Measurements from ENCODE around the gene PDZD4.

DNA sequence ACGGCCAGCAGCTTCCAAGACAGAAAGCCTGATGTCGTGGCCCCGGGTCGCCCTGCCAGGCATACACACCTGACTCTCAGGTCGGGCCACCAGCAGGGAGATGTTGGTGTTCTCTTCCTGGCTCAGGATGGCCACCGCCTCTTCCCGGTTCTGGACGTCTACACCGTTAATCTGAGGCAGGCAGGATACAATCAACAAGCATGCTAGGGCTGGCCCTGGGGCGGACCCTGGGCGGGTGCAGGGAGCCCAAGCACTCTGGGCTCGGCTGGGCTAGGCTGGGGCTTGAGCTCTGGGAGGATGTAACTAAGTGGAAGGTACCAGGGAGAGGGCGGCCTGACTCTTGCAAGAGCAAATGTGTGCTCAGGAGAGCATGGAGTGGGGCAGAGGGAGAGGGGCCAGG lies 24.9 kb downstream of the PDZD4 start:
- TF ChIP-seq, protein P1, sequence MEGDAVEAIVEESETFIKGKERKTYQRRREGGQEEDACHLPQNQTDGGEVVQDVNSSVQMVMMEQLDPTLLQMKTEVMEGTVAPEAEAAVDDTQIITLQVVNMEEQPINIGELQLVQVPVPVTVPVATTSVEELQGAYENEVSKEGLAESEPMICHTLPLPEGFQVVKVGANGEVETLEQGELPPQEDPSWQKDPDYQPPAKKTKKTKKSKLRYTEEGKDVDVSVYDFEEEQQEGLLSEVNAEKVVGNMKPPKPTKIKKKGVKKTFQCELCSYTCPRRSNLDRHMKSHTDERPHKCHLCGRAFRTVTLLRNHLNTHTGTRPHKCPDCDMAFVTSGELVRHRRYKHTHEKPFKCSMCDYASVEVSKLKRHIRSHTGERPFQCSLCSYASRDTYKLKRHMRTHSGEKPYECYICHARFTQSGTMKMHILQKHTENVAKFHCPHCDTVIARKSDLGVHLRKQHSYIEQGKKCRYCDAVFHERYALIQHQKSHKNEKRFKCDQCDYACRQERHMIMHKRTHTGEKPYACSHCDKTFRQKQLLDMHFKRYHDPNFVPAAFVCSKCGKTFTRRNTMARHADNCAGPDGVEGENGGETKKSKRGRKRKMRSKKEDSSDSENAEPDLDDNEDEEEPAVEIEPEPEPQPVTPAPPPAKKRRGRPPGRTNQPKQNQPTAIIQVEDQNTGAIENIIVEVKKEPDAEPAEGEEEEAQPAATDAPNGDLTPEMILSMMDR (IDR thresholded peaks at IDR 0.05), result no peak
- TF ChIP-seq EP300 (IDR thresholded peaks at IDR 0.05) (no peak), POLR2AphosphoS5 (IDR thresholded peaks at IDR 0.05) (no peak), POLR2A (IDR thresholded peaks at IDR 0.05) (no peak)

All from stomach (tissue), 4 donors.